Heart left ventricle (tissue), 13 donors: ENCODE results near the gene LGI1.

Experiments used
- POLR2A ChIP-seq, 2 donors: fragments of 450-650 bp; IDR thresholded peaks; one replicate each; pipeline ENCODE4 v1.6.1; 2017; ENCODE audit warnings: antibody characterized with exemption in 2 of 2, mild to moderate bottlenecking in 2 of 2, moderate library complexity in 2 of 2
- TF ChIP-seq, protein P1 (sequence below), 12 donors: fragments of 200-600 bp; sonication (generic) in 4 of 12; IDR thresholded peaks; one replicate each; pipeline versions ENCODE4 v1.5.0 to v1.8.0; 2018 to 2022; ENCODE audit warnings: antibody characterized with exemption in 12 of 12, mild to moderate bottlenecking in 5 of 12
- donor health status: ischemic (EF 13 %, LVEDD 7.1; RV severe dilation, severe dysfunction).
- donor health status: DM: no; HTN: yes; CAD: no.
- donor health status: DM: no; HTN: no; CAD: no.
- donor health status: ischemic (EF 25% LVEDD 6.9; RV normal size, moderate dysfunction).
- donor health status: ischemic (EF 25% LVEDD 5.7; RV mildly dilated, moderate dysfunction).
- donor health status: ischemic (EF 35%, LVEDD 5.7; RV mildly dilated, moderate dysfunction).
- donor health status: nonischemic (EF 11% LVEDD 7.7; RV severe dilation, severe dysfunction).
- donor health status: DM: yes; HTN: yes; CAD: no.
- donor health status: PGD.
- donor health status: ischemic (EF 29% LVEDD 5.4; RV normal size, mild dysfunction).
- donor health status: nonischemic (EF 23%, LVEDD 6.1; RV moderate dilation, normal function).

DNA sequence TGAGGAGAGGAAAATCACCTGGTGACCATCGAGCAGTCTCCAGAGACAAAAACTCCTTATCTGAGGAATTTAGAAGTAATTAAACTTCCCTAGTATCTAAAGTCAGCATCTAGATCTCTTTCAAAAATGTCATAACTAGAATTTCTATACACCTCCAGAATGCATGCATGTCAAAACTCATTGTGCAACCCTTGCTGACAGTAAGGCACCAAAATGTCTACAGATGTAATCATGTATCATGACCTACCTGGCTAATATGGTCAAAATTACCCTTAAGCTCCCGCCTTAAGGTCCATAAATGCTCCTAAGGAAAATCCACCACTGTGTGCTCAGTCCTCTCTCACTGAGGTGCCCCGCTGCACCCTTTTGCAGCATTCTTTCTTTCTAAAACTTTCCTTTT, 16.4 kb upstream of the LGI1 start:
- TF ChIP-seq POLR2A (IDR thresholded peaks at IDR 0.05) = no peak
- TF ChIP-seq, protein P1, sequence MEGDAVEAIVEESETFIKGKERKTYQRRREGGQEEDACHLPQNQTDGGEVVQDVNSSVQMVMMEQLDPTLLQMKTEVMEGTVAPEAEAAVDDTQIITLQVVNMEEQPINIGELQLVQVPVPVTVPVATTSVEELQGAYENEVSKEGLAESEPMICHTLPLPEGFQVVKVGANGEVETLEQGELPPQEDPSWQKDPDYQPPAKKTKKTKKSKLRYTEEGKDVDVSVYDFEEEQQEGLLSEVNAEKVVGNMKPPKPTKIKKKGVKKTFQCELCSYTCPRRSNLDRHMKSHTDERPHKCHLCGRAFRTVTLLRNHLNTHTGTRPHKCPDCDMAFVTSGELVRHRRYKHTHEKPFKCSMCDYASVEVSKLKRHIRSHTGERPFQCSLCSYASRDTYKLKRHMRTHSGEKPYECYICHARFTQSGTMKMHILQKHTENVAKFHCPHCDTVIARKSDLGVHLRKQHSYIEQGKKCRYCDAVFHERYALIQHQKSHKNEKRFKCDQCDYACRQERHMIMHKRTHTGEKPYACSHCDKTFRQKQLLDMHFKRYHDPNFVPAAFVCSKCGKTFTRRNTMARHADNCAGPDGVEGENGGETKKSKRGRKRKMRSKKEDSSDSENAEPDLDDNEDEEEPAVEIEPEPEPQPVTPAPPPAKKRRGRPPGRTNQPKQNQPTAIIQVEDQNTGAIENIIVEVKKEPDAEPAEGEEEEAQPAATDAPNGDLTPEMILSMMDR (IDR thresholded peaks at IDR 0.05) = no peak
